Measurements from ENCODE around the gene DMBT1.

- TF ChIP-seq, protein P1, sequence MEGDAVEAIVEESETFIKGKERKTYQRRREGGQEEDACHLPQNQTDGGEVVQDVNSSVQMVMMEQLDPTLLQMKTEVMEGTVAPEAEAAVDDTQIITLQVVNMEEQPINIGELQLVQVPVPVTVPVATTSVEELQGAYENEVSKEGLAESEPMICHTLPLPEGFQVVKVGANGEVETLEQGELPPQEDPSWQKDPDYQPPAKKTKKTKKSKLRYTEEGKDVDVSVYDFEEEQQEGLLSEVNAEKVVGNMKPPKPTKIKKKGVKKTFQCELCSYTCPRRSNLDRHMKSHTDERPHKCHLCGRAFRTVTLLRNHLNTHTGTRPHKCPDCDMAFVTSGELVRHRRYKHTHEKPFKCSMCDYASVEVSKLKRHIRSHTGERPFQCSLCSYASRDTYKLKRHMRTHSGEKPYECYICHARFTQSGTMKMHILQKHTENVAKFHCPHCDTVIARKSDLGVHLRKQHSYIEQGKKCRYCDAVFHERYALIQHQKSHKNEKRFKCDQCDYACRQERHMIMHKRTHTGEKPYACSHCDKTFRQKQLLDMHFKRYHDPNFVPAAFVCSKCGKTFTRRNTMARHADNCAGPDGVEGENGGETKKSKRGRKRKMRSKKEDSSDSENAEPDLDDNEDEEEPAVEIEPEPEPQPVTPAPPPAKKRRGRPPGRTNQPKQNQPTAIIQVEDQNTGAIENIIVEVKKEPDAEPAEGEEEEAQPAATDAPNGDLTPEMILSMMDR (IDR thresholded peaks at IDR 0.05) = no peak
- no peak for TF ChIP-seq POLR2A (IDR thresholded peaks at IDR 0.05)
Observed at GRCh38 chr10:122566632-122567031, 6.1 kb downstream of the DMBT1 start.

Measured in right lobe of liver (tissue), 4 donors.